Measurements from ENCODE around the gene VKORC1L1.
"Not testable (repeated sequence)": the region's sequence is repeated elsewhere in the genome, so short reads cannot be mapped to it uniquely, and the experiment has no call there.

Gene VKORC1L1

GRCh38 chr7:65846008-65846570 lies 26.8 kb upstream of the VKORC1L1 start:
- Histone ChIP-seq H3K9me3 (ENCODE audit: insufficient read depth, low read length) (no peaks in the 10 kb centered on the region), H3K27me3 (ENCODE audit: insufficient read depth, insufficient read length) (no peaks in the 10 kb centered on the region), H3K4me1 (ENCODE audit: insufficient read depth, insufficient read length) (no peaks in the 10 kb centered on the region), H3K9ac (ENCODE audit: insufficient read length, low read depth) (no peak overlapping the region), H3K4me3 (ENCODE audit: insufficient read length, low read depth) (no peak overlapping the region), H3K36me3 (ENCODE audit: insufficient read depth, insufficient read length, low read length) (no peaks in the 10 kb centered on the region)
- TF ChIP-seq YY1 (IDR thresholded peaks at IDR 0.05; ENCODE audit: insufficient read depth, insufficient read length), result no peak
- no peak for TF ChIP-seq SUZ12 (IDR thresholded peaks at IDR 0.05; ENCODE audit: extremely low read depth, insufficient read depth, insufficient read length)
- no peak for TF ChIP-seq ZNF274 (IDR thresholded peaks at IDR 0.05; ENCODE audit: low read depth, low read length)
- DNase-seq (ENCODE audit: low read depth, low spot score), result no peak

- H3K4me1 ChIP-seq (ENCODE audit: insufficient read depth, insufficient read length); H3K27me3 ChIP-seq (ENCODE audit: insufficient read depth, insufficient read length); H3K4me3 ChIP-seq (ENCODE audit: insufficient read length, low read depth); DNase-seq (ENCODE audit: low read depth, low spot score); H3K9ac ChIP-seq (ENCODE audit: insufficient read length, low read depth); H3K36me3 ChIP-seq (ENCODE audit: insufficient read depth, insufficient read length, low read length); H3K9me3 ChIP-seq (ENCODE audit: insufficient read depth, low read length): not testable (repeated sequence)
These were observed 19.4 kb upstream of the VKORC1L1 start for GRCh38 chr7:65853426-65853825.

- not testable (repeated sequence) for H3K27me3 ChIP-seq (ENCODE audit: insufficient read depth, insufficient read length); H3K36me3 ChIP-seq (ENCODE audit: insufficient read depth, insufficient read length, low read length); H3K9me3 ChIP-seq (ENCODE audit: insufficient read depth, low read length); H3K4me3 ChIP-seq (ENCODE audit: insufficient read length, low read depth); H3K4me1 ChIP-seq (ENCODE audit: insufficient read depth, insufficient read length); DNase-seq (ENCODE audit: low read depth, low spot score); H3K9ac ChIP-seq (ENCODE audit: insufficient read length, low read depth)
These were observed 19.0 kb upstream of the VKORC1L1 start for GRCh38 chr7:65853892-65854291.

GRCh38 chr7:65857321-65857894 lies 15.5 kb upstream of the VKORC1L1 start:
- not testable (repeated sequence) for H3K36me3 ChIP-seq (ENCODE audit: insufficient read depth, insufficient read length, low read length); DNase-seq (ENCODE audit: low read depth, low spot score)

DNA sequence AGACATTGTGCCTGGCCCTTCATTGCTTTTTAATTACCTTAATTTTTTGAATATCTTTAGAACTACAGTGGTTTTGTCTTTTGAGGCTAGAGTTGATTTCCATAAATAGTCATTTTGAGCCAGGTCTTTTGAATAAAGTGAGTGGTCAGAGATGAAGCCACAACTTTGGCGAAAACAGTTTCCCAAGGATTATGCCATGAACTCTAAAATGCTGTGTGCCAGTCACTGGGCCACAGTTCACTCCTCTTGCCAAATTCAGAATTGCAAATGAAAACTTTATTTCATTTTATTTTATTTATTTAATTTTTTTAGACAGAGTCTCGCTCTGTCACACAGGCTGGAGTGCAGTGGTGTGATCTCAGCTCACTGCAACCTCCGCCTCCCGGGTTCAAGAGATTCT lies 14.2 kb upstream of the VKORC1L1 start:
- not testable (repeated sequence) for H3K4me3 ChIP-seq (ENCODE audit: insufficient read length, low read depth); DNase-seq (ENCODE audit: low read depth, low spot score); H3K36me3 ChIP-seq (ENCODE audit: insufficient read depth, insufficient read length, low read length); H3K4me1 ChIP-seq (ENCODE audit: insufficient read depth, insufficient read length); H3K27me3 ChIP-seq (ENCODE audit: insufficient read depth, insufficient read length); H3K9me3 ChIP-seq (ENCODE audit: insufficient read depth, low read length); H3K9ac ChIP-seq (ENCODE audit: insufficient read length, low read depth)

More at GRCh38 chr7:65857321-65857894, 15.5 kb upstream of the VKORC1L1 start:
- H3K27me3 ChIP-seq (ENCODE audit: insufficient read depth, insufficient read length); H3K9ac ChIP-seq (ENCODE audit: insufficient read length, low read depth); H3K4me3 ChIP-seq (ENCODE audit: insufficient read length, low read depth); H3K4me1 ChIP-seq (ENCODE audit: insufficient read depth, insufficient read length); H3K9me3 ChIP-seq (ENCODE audit: insufficient read depth, low read length): not testable (repeated sequence)

GRCh38 chr7:65866244-65866643 lies 6.6 kb upstream of the VKORC1L1 start:
- H3K9me3 ChIP-seq (ENCODE audit: insufficient read depth, low read length); H3K4me3 ChIP-seq (ENCODE audit: insufficient read length, low read depth); DNase-seq (ENCODE audit: low read depth, low spot score): not testable (repeated sequence)

DNA sequence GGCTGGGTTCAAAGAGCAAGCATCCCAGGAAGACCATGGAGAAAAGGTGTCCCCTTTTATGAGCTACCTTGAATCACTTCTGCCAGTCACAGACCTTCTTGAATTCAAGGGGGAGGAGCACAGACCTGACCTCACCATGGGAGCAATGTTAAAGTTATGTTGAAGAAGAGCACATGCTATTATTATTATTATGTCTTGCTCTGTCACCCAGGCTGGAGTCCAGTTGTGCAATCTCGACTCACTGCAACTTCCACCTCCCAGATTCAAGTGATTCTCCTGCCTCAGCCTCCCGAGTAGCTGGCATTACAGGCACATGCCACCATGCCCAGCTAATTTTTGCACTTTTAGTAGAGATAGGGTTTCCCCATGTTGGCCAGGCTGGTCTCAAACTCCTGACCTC lies 5.2 kb upstream of the VKORC1L1 start:
- not testable (repeated sequence) for H3K9me3 ChIP-seq (ENCODE audit: insufficient read depth, low read length); H3K9ac ChIP-seq (ENCODE audit: insufficient read length, low read depth); DNase-seq (ENCODE audit: low read depth, low spot score); H3K4me1 ChIP-seq (ENCODE audit: insufficient read depth, insufficient read length); H3K36me3 ChIP-seq (ENCODE audit: insufficient read depth, insufficient read length, low read length); H3K4me3 ChIP-seq (ENCODE audit: insufficient read length, low read depth); H3K27me3 ChIP-seq (ENCODE audit: insufficient read depth, insufficient read length)

More at GRCh38 chr7:65866244-65866643, 6.6 kb upstream of the VKORC1L1 start:
- H3K27me3 ChIP-seq (ENCODE audit: insufficient read depth, insufficient read length); H3K36me3 ChIP-seq (ENCODE audit: insufficient read depth, insufficient read length, low read length); H3K4me1 ChIP-seq (ENCODE audit: insufficient read depth, insufficient read length); H3K9ac ChIP-seq (ENCODE audit: insufficient read length, low read depth): not testable (repeated sequence)

DNA sequence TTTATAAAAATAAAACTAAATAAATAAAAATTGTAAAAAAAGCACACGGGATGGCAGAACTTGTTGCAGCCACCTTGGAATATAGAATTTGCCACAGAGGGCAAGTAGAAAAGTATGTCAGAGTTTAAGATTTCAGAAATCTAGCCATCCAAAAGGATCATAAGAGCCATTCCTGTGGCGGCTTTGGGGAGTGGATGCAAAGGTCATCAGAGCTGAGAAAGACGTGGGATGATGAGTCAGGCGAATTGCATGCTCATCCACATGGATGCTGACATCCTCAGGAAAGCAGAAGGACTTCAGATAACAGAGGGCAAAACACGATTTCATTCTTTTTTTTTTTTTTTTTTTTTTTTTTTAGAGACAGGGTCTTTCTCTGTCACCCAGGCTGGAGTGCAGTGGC lies 3.6 kb upstream of the VKORC1L1 start:
- H3K4me1 ChIP-seq (ENCODE audit: insufficient read depth, insufficient read length); DNase-seq (ENCODE audit: low read depth, low spot score); H3K27me3 ChIP-seq (ENCODE audit: insufficient read depth, insufficient read length); H3K9me3 ChIP-seq (ENCODE audit: insufficient read depth, low read length); H3K36me3 ChIP-seq (ENCODE audit: insufficient read depth, insufficient read length, low read length); H3K9ac ChIP-seq (ENCODE audit: insufficient read length, low read depth); H3K4me3 ChIP-seq (ENCODE audit: insufficient read length, low read depth): not testable (repeated sequence)

- not testable (repeated sequence) for H3K4me3 ChIP-seq (ENCODE audit: insufficient read length, low read depth); H3K4me1 ChIP-seq (ENCODE audit: insufficient read depth, insufficient read length); DNase-seq (ENCODE audit: low read depth, low spot score); H3K27me3 ChIP-seq (ENCODE audit: insufficient read depth, insufficient read length); H3K36me3 ChIP-seq (ENCODE audit: insufficient read depth, insufficient read length, low read length); H3K9me3 ChIP-seq (ENCODE audit: insufficient read depth, low read length); H3K9ac ChIP-seq (ENCODE audit: insufficient read length, low read depth)
These were observed 1.4 kb upstream of the VKORC1L1 start for GRCh38 chr7:65871451-65871850.

- H3K27me3 ChIP-seq (ENCODE audit: insufficient read depth, insufficient read length); H3K36me3 ChIP-seq (ENCODE audit: insufficient read depth, insufficient read length, low read length); H3K4me1 ChIP-seq (ENCODE audit: insufficient read depth, insufficient read length); H3K9me3 ChIP-seq (ENCODE audit: insufficient read depth, low read length); DNase-seq (ENCODE audit: low read depth, low spot score): not testable (repeated sequence)
- H3K4me3 ChIP-seq (ENCODE audit: insufficient read length, low read depth), result peak overlapping the region; percentile 72
- peak overlapping the region; percentile 90 for H3K9ac ChIP-seq (ENCODE audit: insufficient read length, low read depth)
These were observed 814 bp downstream of the VKORC1L1 start for GRCh38 chr7:65873582-65874193.

DNA sequence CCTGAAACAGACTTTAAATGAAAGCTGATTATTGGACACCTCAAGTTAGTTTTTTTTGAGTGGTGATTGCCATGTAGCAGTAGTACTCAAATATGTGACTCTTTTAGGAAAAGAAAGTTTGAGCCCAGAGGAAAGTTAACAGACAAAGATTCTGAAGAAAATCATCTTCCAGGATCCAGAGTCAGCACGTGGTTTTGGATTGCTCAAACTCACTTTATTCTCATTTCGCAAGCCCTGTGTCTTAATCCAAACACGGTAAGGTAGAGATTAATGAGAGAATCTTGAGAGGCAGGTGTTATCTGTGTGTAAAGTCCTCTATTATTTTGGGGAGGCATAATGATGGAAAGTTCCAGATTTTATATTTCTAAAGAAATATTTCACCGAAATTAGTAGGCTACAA lies 2.8 kb downstream of the VKORC1L1 start:
- not testable (repeated sequence) for H3K4me3 ChIP-seq (ENCODE audit: insufficient read length, low read depth); H3K4me1 ChIP-seq (ENCODE audit: insufficient read depth, insufficient read length); DNase-seq (ENCODE audit: low read depth, low spot score); H3K27me3 ChIP-seq (ENCODE audit: insufficient read depth, insufficient read length); H3K9ac ChIP-seq (ENCODE audit: insufficient read length, low read depth); H3K9me3 ChIP-seq (ENCODE audit: insufficient read depth, low read length); H3K36me3 ChIP-seq (ENCODE audit: insufficient read depth, insufficient read length, low read length)
